ENCODE measurements around the gene ZC3H14.

ZC3H14 gene

GRCh38 chr14:88621100-88621499 lies 58.3 kb downstream of the ZC3H14 start:
- DNase-seq = no peak
- Histone ChIP-seq H3K4me3 (ENCODE audit: low read depth, low read length) (no peak overlapping the region), H3K27me3 (replicated peaks) (no peaks in the 10 kb centered on the region), H3K27ac (no peak overlapping the region), H3K36me3 (replicated peaks) (no peaks in the 10 kb centered on the region)
- TF ChIP-seq CTCF (IDR thresholded peaks at IDR 0.05; ENCODE audit: low read depth, low read length, missing control alignments) = no peak
- in situ Hi-C loops (cut with HindIII; ENCODE audit: low pct_ligation_motif_present, low sequenced_read_pairs) = no loop called here

- H3K27ac ChIP-seq = no peak overlapping the region
- no peak for DNase-seq
- no peaks in the 10 kb centered on the region for H3K27me3 ChIP-seq (replicated peaks)
- H3K4me3 ChIP-seq (ENCODE audit: low read depth, low read length) = no peak overlapping the region
- no peak for TF ChIP-seq CTCF (IDR thresholded peaks at IDR 0.05; ENCODE audit: low read depth, low read length, missing control alignments)
- in situ Hi-C loops (cut with HindIII; ENCODE audit: low pct_ligation_motif_present, low sequenced_read_pairs) = no loop called here
- H3K36me3 ChIP-seq (replicated peaks) = no peaks in the 10 kb centered on the region
Measured at GRCh38 chr14:88625671-88626070, 62.8 kb downstream of the ZC3H14 start.

- H3K27me3 ChIP-seq (replicated peaks) = no peaks in the 10 kb centered on the region
- H3K4me3 ChIP-seq (ENCODE audit: low read depth, low read length) = no peak overlapping the region
- in situ Hi-C loops (cut with HindIII; ENCODE audit: low pct_ligation_motif_present, low sequenced_read_pairs) = no loop called here
- DNase-seq = no peak
- H3K27ac ChIP-seq = no peak overlapping the region
- no peak for TF ChIP-seq CTCF (IDR thresholded peaks at IDR 0.05; ENCODE audit: low read depth, low read length, missing control alignments)
- no peaks in the 10 kb centered on the region for H3K36me3 ChIP-seq (replicated peaks)
Measured at GRCh38 chr14:88628033-88628432, 65.2 kb downstream of the ZC3H14 start.

GRCh38 chr14:88628462-88628861 lies 65.6 kb downstream of the ZC3H14 start:
- no peak overlapping the region for H3K4me3 ChIP-seq (ENCODE audit: low read depth, low read length)
- H3K27me3 ChIP-seq (replicated peaks) = no peaks in the 10 kb centered on the region
- no peak for TF ChIP-seq CTCF (IDR thresholded peaks at IDR 0.05; ENCODE audit: low read depth, low read length, missing control alignments)
- in situ Hi-C loops (cut with HindIII; ENCODE audit: low pct_ligation_motif_present, low sequenced_read_pairs) = no loop called here
- H3K36me3 ChIP-seq (replicated peaks) = no peaks in the 10 kb centered on the region
- DNase-seq = no peak
- H3K27ac ChIP-seq = no peak overlapping the region

- no peak overlapping the region for H3K4me3 ChIP-seq (ENCODE audit: low read depth, low read length)
Measured at GRCh38 chr14:88630565-88630964, 67.7 kb downstream of the ZC3H14 start.

More at GRCh38 chr14:88630565-88630964, 67.7 kb downstream of the ZC3H14 start:
- peak; percentile 93 for DNase-seq
- in situ Hi-C loops (cut with HindIII; ENCODE audit: low pct_ligation_motif_present, low sequenced_read_pairs) = no loop called here
- no peaks in the 10 kb centered on the region for H3K36me3 ChIP-seq (replicated peaks)
- no peaks in the 10 kb centered on the region for H3K27me3 ChIP-seq (replicated peaks)
- H3K27ac ChIP-seq = peak overlapping the region; percentile 42
- no peak for TF ChIP-seq CTCF (IDR thresholded peaks at IDR 0.05; ENCODE audit: low read depth, low read length, missing control alignments)

All from brain microvascular endothelial cell (primary cell).